Thyroid gland (tissue), 4 donors: ENCODE measurements around the gene RBM4B.

Experiments
- CTCF ChIP-seq, 6 experiments: fragments of 200-600 bp in 3 of 6; fragments of 450-650 bp in 3 of 6; sonication (generic) in 3 of 6; IDR thresholded peaks; one replicate each; pipeline ENCODE4 v1.5.1; 2016 to 2019; ENCODE audit warnings: antibody characterized with exemption in 6 of 6, mild to moderate bottlenecking in 2 of 6, inconsistent platforms in 1 of 6, moderate library complexity in 1 of 6
- POLR2A ChIP-seq, 2 donors: fragments of 450-650 bp; IDR thresholded peaks; one replicate each; pipeline ENCODE4 v1.6.1; 2017; ENCODE audit warnings: antibody characterized with exemption in 2 of 2, mild to moderate bottlenecking in 2 of 2, moderate library complexity in 1 of 2

GRCh38 chr11:66721939-66722338 is 44.3 kb upstream of the RBM4B start:
- TF ChIP-seq CTCF (IDR thresholded peaks at IDR 0.05) (no peak), POLR2A (IDR thresholded peaks at IDR 0.05) (no peak)
